Subcutaneous adipose tissue (tissue), 4 donors: ENCODE data around the gene LRRC45. TPM values are rescaled to one million over a fixed set of nuclear protein-coding genes. Genes with fewer than 3 reads are reported as not detected.

Experiments used
- total RNA-seq, 4 donors: library from RNA; depleted of rRNA; stranded (reverse); fragments of >200 nt; gene quantifications; one replicate each; pipeline ENCODE4 v1.1.0, GENCODE V29; 2016
- TF ChIP-seq, protein P1 (sequence below): fragments of 450-650 bp; IDR thresholded peaks from one replicate; pipeline ENCODE4 v1.5.1; 2016; ENCODE audit warnings: low read depth, mild to moderate bottlenecking, control low read depth, antibody characterized with exemption, moderate library complexity

Gene LRRC45
- total RNA-seq, 4 donors from 2014 or later: 1.8 to 11.7 (median 7.8) TPM

DNA sequence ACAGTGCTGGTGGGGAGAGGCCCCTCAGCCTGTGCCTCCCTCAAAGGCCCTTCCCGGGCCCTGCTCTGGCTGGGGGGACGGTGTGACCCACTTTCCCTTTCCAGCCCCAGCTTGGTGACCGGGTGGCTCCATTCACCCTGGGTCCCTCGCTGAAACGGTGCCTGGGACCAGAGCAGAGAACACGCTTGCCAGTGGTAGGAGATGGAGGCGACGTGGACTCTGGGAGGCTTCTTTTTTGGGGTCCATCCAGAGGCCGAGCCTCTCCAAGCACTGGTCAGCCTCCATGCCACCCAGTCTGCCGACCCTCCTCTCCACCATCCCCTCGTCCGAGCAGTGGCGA, 8.2 kb upstream of the LRRC45 start:
- TF ChIP-seq, protein P1, sequence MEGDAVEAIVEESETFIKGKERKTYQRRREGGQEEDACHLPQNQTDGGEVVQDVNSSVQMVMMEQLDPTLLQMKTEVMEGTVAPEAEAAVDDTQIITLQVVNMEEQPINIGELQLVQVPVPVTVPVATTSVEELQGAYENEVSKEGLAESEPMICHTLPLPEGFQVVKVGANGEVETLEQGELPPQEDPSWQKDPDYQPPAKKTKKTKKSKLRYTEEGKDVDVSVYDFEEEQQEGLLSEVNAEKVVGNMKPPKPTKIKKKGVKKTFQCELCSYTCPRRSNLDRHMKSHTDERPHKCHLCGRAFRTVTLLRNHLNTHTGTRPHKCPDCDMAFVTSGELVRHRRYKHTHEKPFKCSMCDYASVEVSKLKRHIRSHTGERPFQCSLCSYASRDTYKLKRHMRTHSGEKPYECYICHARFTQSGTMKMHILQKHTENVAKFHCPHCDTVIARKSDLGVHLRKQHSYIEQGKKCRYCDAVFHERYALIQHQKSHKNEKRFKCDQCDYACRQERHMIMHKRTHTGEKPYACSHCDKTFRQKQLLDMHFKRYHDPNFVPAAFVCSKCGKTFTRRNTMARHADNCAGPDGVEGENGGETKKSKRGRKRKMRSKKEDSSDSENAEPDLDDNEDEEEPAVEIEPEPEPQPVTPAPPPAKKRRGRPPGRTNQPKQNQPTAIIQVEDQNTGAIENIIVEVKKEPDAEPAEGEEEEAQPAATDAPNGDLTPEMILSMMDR: no peak

- TF ChIP-seq, protein P1: no peak
Measured at GRCh38 chr17:82015311-82015971, 7.7 kb upstream of the LRRC45 start.

GRCh38 chr17:82016061-82016874, 6.8 kb upstream of the LRRC45 start:
- TF ChIP-seq, protein P1: no peak

- TF ChIP-seq, protein P1: no peak
Measured at GRCh38 chr17:82016875-82017459, 6.1 kb upstream of the LRRC45 start.

- TF ChIP-seq, protein P1: no peak
Measured at GRCh38 chr17:82017612-82018151, 5.4 kb upstream of the LRRC45 start.

- TF ChIP-seq, protein P1: no peak
Measured at GRCh38 chr17:82018152-82018988, 4.7 kb upstream of the LRRC45 start.
